GM21737 (cell line): ENCODE measurements around the gene LAMC2.

Experiments used
- ATAC-seq: cut with Tn5 transposase; IDR thresholded peaks from one replicate; pipeline ENCODE4 v1.9.1; 2021; ENCODE audit warnings: mild to moderate bottlenecking, moderate library complexity; ENCODE audit not compliant: unreplicated experiment

LAMC2 gene

GRCh38 chr1:183210681-183211080, 24.6 kb downstream of the LAMC2 start:
- ATAC-seq, result no peak

GRCh38 chr1:183212870-183213269, 26.8 kb downstream of the LAMC2 start:
- ATAC-seq, result no peak

- no peak for ATAC-seq
Measured at GRCh38 chr1:183214021-183214970, 28.2 kb downstream of the LAMC2 start.

GRCh38 chr1:183215076-183215720, 29.1 kb downstream of the LAMC2 start:
- ATAC-seq, result no peak

- ATAC-seq, result no peak
Measured at GRCh38 chr1:183215936-183216335, 29.9 kb downstream of the LAMC2 start.

- no peak for ATAC-seq
Measured at GRCh38 chr1:183218027-183218618, 32.1 kb downstream of the LAMC2 start.

- no peak for ATAC-seq
Measured at GRCh38 chr1:183218971-183219615, 33.0 kb downstream of the LAMC2 start.

- no peak for ATAC-seq
Measured at GRCh38 chr1:183219616-183220009, 33.5 kb downstream of the LAMC2 start.

- ATAC-seq, result no peak
Measured at GRCh38 chr1:183222909-183223308, 36.8 kb downstream of the LAMC2 start.

GRCh38 chr1:183223467-183223866, 37.4 kb downstream of the LAMC2 start:
- no peak for ATAC-seq

GRCh38 chr1:183226361-183226760, 40.3 kb downstream of the LAMC2 start:
- no peak for ATAC-seq

GRCh38 chr1:183226963-183227362, 40.9 kb downstream of the LAMC2 start:
- ATAC-seq, result no peak

GRCh38 chr1:183227422-183228346, 41.6 kb downstream of the LAMC2 start:
- ATAC-seq, result no peak

- no peak for ATAC-seq
Measured at GRCh38 chr1:183228347-183229220, 42.5 kb downstream of the LAMC2 start.

GRCh38 chr1:183230413-183230812, 44.3 kb downstream of the LAMC2 start:
- no peak for ATAC-seq

- ATAC-seq, result no peak
Measured at GRCh38 chr1:183231545-183231944, 45.5 kb downstream of the LAMC2 start.

GRCh38 chr1:183233113-183233512, 47.0 kb downstream of the LAMC2 start:
- no peak for ATAC-seq

GRCh38 chr1:183234660-183235476, 48.8 kb downstream of the LAMC2 start:
- no peak for ATAC-seq
